NB4 (cell line): ENCODE data around the gene YARS1.
"Not testable (repeated sequence)": the region's sequence is repeated elsewhere in the genome, so short reads cannot be mapped to it uniquely, and the experiment has no call there.

Source experiments
- DNase-seq: peaks from one replicate; pipeline ENCODE4 v3.0.0; 2010; ENCODE audit warnings: low read depth
- H3K4me3 ChIP-seq: one replicate; pipeline ENCODE4 v1.5.1; 2011; ENCODE audit warnings: mild to moderate bottlenecking, low read depth, low read length, moderate library complexity
- CTCF ChIP-seq: IDR thresholded peaks from one replicate; pipeline ENCODE4 v1.5.1; 2012; ENCODE audit warnings: low read depth, low read length
- MYC ChIP-seq: IDR thresholded peaks from 2 replicates; pipeline ENCODE4 v1.6.1; 2011; ENCODE audit warnings: low read depth, low read length
- POLR2A ChIP-seq: IDR thresholded peaks from 2 replicates; pipeline ENCODE4 v1.6.1; 2011; ENCODE audit warnings: mild to moderate bottlenecking; ENCODE audit not compliant: insufficient read length; ENCODE audit errors: extremely low read depth
- TF ChIP-seq, protein P1 (sequence below): IDR thresholded peaks from 2 replicates; pipeline ENCODE4 v1.6.1; 2011; ENCODE audit warnings: low read depth, low read length

The YARS1 gene

DNA sequence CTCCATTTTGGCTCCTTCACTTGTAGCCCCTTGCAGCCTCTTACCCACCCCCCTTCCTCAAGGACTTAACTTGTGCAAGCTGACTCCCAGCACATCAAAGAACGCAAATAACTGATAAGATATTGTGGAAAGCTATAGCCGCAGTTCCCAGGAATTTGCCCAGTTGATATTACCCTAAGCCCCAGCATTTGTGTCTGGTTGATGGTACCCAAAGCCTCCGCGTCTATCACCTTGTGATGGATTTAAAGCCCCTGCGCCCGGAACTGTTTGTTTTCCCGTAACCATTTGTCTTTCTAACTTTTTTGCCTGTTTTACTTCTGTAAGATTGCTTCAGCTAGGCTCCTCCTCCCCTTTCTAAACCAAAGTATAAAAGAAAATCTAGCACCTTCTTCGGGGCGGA lies 5.9 kb downstream of the YARS1 start:
- TF ChIP-seq, protein P1, sequence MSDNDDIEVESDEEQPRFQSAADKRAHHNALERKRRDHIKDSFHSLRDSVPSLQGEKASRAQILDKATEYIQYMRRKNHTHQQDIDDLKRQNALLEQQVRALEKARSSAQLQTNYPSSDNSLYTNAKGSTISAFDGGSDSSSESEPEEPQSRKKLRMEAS = no peak
- no peak for TF ChIP-seq POLR2A
- no peak for TF ChIP-seq MYC
- TF ChIP-seq CTCF = no peak
- DNase-seq = no peak
- no peak overlapping the region for H3K4me3 ChIP-seq

DNA sequence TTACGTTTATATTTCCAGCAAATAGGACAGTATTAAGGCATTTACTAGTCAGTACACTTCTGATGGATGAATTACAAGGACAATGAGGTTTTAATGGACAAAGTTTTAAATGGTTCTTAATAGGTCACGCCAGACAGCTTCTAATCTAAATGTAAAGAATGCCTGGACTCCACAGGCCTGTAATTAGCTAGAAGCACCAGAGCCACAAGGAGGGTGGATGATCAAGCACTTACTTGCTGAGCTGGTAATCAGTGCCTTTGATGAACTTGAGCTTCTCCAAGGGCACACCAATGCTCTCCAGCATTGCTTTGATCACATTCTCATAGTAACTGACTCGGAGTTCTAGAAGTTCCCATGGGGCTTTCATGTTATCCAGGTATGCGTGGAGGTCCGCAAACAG lies 6.8 kb downstream of the YARS1 start:
- no peak for DNase-seq
- no peak overlapping the region for H3K4me3 ChIP-seq
- no peak for TF ChIP-seq POLR2A
- TF ChIP-seq CTCF = no peak
- TF ChIP-seq, protein P1 = no peak
- TF ChIP-seq MYC = no peak

DNA sequence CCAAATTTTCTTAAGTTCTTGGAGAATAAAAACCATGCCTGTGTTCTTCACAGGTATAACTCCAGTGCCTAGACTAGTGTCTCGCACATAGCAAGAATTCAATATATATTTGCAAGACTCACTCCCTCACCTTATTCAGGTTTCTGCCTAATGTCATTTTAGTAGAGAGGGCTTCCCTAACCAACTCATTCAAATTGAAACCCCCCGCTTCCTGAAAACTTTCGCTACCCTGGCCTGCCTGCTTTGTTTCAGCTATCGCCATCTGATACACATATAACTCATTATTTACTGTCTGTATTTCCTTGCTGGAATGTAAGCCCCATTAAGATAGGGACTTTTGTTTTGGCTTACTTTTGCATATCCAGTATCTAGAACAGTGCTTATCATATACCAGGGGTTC lies 8.6 kb downstream of the YARS1 start:
- no peak overlapping the region for H3K4me3 ChIP-seq
- DNase-seq = no peak
- no peak for TF ChIP-seq CTCF
- no peak for TF ChIP-seq MYC
- TF ChIP-seq, protein P1 = no peak

GRCh38 chr1:32806910-32807523 lies 10.1 kb downstream of the YARS1 start:
- DNase-seq = no peak
- TF ChIP-seq POLR2A = no peak
- TF ChIP-seq MYC = no peak
- no peak for TF ChIP-seq CTCF
- TF ChIP-seq, protein P1 = no peak
- H3K4me3 ChIP-seq = no peak overlapping the region

DNA sequence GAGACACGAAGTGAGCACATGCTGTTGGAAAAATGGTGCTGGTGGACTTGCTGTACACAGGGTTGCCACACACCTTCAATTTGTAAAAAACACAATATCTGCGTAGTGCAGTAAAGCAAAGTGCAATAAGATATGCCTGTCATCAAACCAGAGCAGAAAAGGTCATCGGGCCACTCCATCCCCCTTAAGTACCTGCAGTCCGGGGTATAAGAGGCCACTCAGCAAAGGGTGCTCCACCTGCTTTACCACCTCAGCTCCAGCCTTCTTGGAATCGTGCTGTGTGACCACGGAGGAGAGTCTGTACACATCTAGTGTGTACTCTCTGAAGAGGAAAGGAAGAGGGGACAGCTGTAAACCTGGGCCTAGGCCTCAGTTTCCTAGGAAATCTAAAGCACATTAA lies 10.9 kb downstream of the YARS1 start:
- no peak for DNase-seq
- no peak for TF ChIP-seq CTCF
- TF ChIP-seq MYC = no peak
- no peak for TF ChIP-seq POLR2A
- TF ChIP-seq, protein P1 = no peak
- no peak overlapping the region for H3K4me3 ChIP-seq

DNA sequence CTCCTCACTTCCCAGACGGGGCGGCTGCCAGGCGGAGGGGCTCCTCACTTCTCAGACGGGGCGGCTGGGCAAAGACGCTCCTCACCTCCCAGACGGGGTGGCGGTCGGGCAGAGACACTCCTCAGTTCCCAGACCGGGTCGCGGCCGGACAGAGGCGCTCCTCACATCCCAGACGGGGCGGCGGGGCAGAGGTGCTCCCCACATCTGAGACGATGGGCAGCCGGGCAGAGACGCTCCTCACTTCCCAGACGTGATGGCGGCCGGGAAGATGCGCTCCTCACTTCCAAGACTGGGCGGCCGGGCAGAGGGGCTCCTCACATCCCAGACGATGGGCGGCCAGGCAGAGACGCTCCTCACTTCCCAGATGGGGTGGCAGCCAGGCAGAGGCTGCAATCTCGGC lies 12.7 kb downstream of the YARS1 start:
- not testable (repeated sequence) for DNase-seq, H3K4me3 ChIP-seq
